ENCODE results near the gene ASCL5. TPM values are rescaled to one million over a fixed set of nuclear protein-coding genes. Genes with fewer than 3 reads are reported as not detected.

ASCL5 gene
- total RNA-seq, 2 experiments from 2014 or later, result 0.49 to 0.50 TPM

GRCh38 chr1:201085902-201086735 lies 40.9 kb downstream of the ASCL5 start:
- POLR2A ChIA-PET, result no interaction called here

GRCh38 chr1:201084295-201084694 lies 42.7 kb downstream of the ASCL5 start:
- H3K4me3 ChIP-seq (ENCODE audit: low read length), result no peak overlapping the region
- DNase-seq (peak in 3 of 14 experiments; percentile 6 to 35 (median 26)), ATAC-seq (ENCODE audit: poor library complexity) (no peak)
- no peaks in the 10 kb centered on the region for H3K36me3 ChIP-seq (ENCODE audit: insufficient read depth, low read length)
- Mint-ChIP-seq H3K9me3 (no peaks in the 10 kb centered on the region), H3K4me3 (no peak overlapping the region), H3K4me1 (ENCODE audit: low read depth) (no peaks in the 10 kb centered on the region), H3K27ac (no peak overlapping the region), H3K27me3 (peaks cover 24% of the 10 kb centered on the region), H3K36me3 (ENCODE audit: low read depth) (no peaks in the 10 kb centered on the region)
- ChIA-PET CTCF (interaction anchor here (1.7 kb wide), 1 partner anchor 35 kb away, joined by 6 read pairs; no protein-coding TSS in a partner anchor), POLR2A (no interaction called here)
- TF ChIP-seq CTCF (IDR thresholded peaks at IDR 0.05), result no peak
- no peaks in the 10 kb centered on the region for H3K27me3 ChIP-seq (ENCODE audit: control insufficient read depth in 1 of 2, insufficient read depth in 2 of 2, low read length in 2 of 2)
- H3K4me1 ChIP-seq (ENCODE audit: insufficient read depth, low read length), result peaks cover 4% of the 10 kb centered on the region
- intact Hi-C loops (cut with DNase I, micrococcal nuclease), result loop anchor here in 1 of 2 experiments (10.0 kb wide), 1 partner anchor 141 kb away; no protein-coding TSS in a partner anchor
- H3K27ac ChIP-seq (ENCODE audit: low read depth in 1 of 2, low read length in 2 of 2), result no peak overlapping the region
- no peaks in the 10 kb centered on the region for H3K9me3 ChIP-seq (ENCODE audit: control insufficient read depth in 1 of 2, insufficient read depth in 1 of 2, low read length in 2 of 2)

More at GRCh38 chr1:201085902-201086735, 40.9 kb downstream of the ASCL5 start:
- no peaks in the 10 kb centered on the region for H3K36me3 ChIP-seq (ENCODE audit: insufficient read depth, low read length)
- DNase-seq (peak in 13 of 14 experiments; percentile 2 to 56 (median 31)), ATAC-seq (ENCODE audit: poor library complexity) (no peak)
- Mint-ChIP-seq H3K4me3 (no peak overlapping the region), H3K36me3 (ENCODE audit: low read depth) (no peaks in the 10 kb centered on the region), H3K9me3 (no peaks in the 10 kb centered on the region), H3K27me3 (peaks cover 28% of the 10 kb centered on the region), H3K4me1 (ENCODE audit: low read depth) (no peaks in the 10 kb centered on the region), H3K27ac (no peak overlapping the region)
- H3K4me3 ChIP-seq (ENCODE audit: low read length), result no peak overlapping the region
- no peak overlapping the region for H3K27ac ChIP-seq (ENCODE audit: low read depth in 1 of 2, low read length in 2 of 2)
- intact Hi-C loops (cut with DNase I, micrococcal nuclease), result loop anchor here (1.0 to 10.0 kb wide), 3 partner anchors 28 to 139 kb away; no protein-coding TSS in a partner anchor
- peaks cover 4% of the 10 kb centered on the region for H3K4me1 ChIP-seq (ENCODE audit: insufficient read depth, low read length)
- no peaks in the 10 kb centered on the region for H3K27me3 ChIP-seq (ENCODE audit: control insufficient read depth in 1 of 2, insufficient read depth in 2 of 2, low read length in 2 of 2)
- CTCF ChIA-PET, result interaction anchor here (1.2 to 1.6 kb wide), 2 partner anchors 28 to 34 kb away, joined by 5 to 7 read pairs; no protein-coding TSS in a partner anchor
- peak; percentile 52 for TF ChIP-seq CTCF (IDR thresholded peaks at IDR 0.05)
- H3K9me3 ChIP-seq (ENCODE audit: control insufficient read depth in 1 of 2, insufficient read depth in 1 of 2, low read length in 2 of 2), result no peaks in the 10 kb centered on the region

- no peak for TF ChIP-seq CTCF (IDR thresholded peaks at IDR 0.05)
- Histone ChIP-seq H3K27me3 (ENCODE audit: control insufficient read depth in 1 of 2, insufficient read depth in 2 of 2, low read length in 2 of 2) (no peaks in the 10 kb centered on the region), H3K9me3 (ENCODE audit: control insufficient read depth in 1 of 2, insufficient read depth in 1 of 2, low read length in 2 of 2) (no peaks in the 10 kb centered on the region), H3K27ac (ENCODE audit: low read depth in 1 of 2, low read length in 2 of 2) (no peak overlapping the region), H3K36me3 (ENCODE audit: insufficient read depth, low read length) (no peaks in the 10 kb centered on the region), H3K4me1 (ENCODE audit: insufficient read depth, low read length) (peaks cover 4% of the 10 kb centered on the region), H3K4me3 (ENCODE audit: low read length) (no peak overlapping the region)
- no peak overlapping the region for H3K27ac Mint-ChIP-seq
- ATAC-seq (ENCODE audit: poor library complexity) (no peak), DNase-seq (no peak)
- H3K4me1 Mint-ChIP-seq (ENCODE audit: low read depth), result no peaks in the 10 kb centered on the region
- intact Hi-C loops (cut with DNase I, micrococcal nuclease), result loop anchor here in 1 of 2 experiments (10.0 kb wide), 1 partner anchor 141 kb away; no protein-coding TSS in a partner anchor
- H3K4me3 Mint-ChIP-seq, result no peak overlapping the region
- ChIA-PET CTCF (interaction anchor here (1.7 kb wide), 1 partner anchor 35 kb away, joined by 6 read pairs; no protein-coding TSS in a partner anchor), POLR2A (no interaction called here)
- no peaks in the 10 kb centered on the region for H3K36me3 Mint-ChIP-seq (ENCODE audit: low read depth)
- H3K27me3 Mint-ChIP-seq, result peaks cover 22% of the 10 kb centered on the region
- no peaks in the 10 kb centered on the region for H3K9me3 Mint-ChIP-seq
Observed at GRCh38 chr1:201083741-201084140, 43.2 kb downstream of the ASCL5 start.

Measured in CD4-positive, alpha-beta T cell (primary cell).